Calu3 (cell line): ENCODE data around the gene GNA12. TPM values are rescaled to one million over a fixed set of nuclear protein-coding genes. Genes with fewer than 3 reads are reported as not detected.

Experiments
- BruUV-seq: library from RNA; stranded (reverse); fragments of 400-500 nt; replicated peaks from 2 replicates; lab custom pipeline; 2021; lab: Mats Ljungman, UMichigan
- CTCF ChIA-PET: fragments of 300-600 bp; sonication (Branson Sonifier 250); formaldehyde crosslinking; loops from one replicate; lab custom pipeline; 2022; ENCODE audit warnings: antibody characterized with exemption; lab: Charles Lee
- DNase-seq: peaks from one replicate; pipeline ENCODE4 v3.0.0; 2022
- H3K27ac Mint-ChIP-seq: one replicate; pipeline ENCODE4 v1.8.0; 2022; ENCODE audit warnings: mixed read lengths; ENCODE audit not compliant: unreplicated experiment
- H3K27me3 Mint-ChIP-seq: one replicate; pipeline ENCODE4 v1.8.0; 2022; ENCODE audit warnings: mixed read lengths; ENCODE audit not compliant: unreplicated experiment
- H3K36me3 Mint-ChIP-seq: one replicate; pipeline ENCODE4 v1.8.0; 2022; ENCODE audit warnings: mild to moderate bottlenecking, moderate library complexity, mixed read lengths; ENCODE audit not compliant: insufficient read depth, unreplicated experiment
- H3K4me1 Mint-ChIP-seq: one replicate; pipeline ENCODE4 v1.8.0; 2022; ENCODE audit warnings: mild to moderate bottlenecking, low read depth, mixed read lengths; ENCODE audit not compliant: unreplicated experiment
- H3K4me3 Mint-ChIP-seq: one replicate; pipeline ENCODE4 v1.8.0; 2022; ENCODE audit warnings: mild to moderate bottlenecking, low read depth, moderate library complexity, mixed read lengths; ENCODE audit not compliant: unreplicated experiment
- H3K9me3 Mint-ChIP-seq: one replicate; pipeline ENCODE4 v1.8.0; 2022; ENCODE audit warnings: low read depth, mixed read lengths; ENCODE audit not compliant: unreplicated experiment
- intact Hi-C: fragments of 100-400 bp; cut with micrococcal nuclease; formaldehyde crosslinking; loops from one replicate; pipeline ENCODE4 v1.10.0; 2022; ENCODE audit not compliant: unreplicated experiment
- total RNA-seq: library from RNA; stranded (reverse); gene quantifications from 2 replicates; pipeline ENCODE4 v1.2.3, GENCODE V29; 2022
- TF ChIP-seq, protein P1 (sequence below): fragments of 200-600 bp; IDR thresholded peaks from one replicate; pipeline ENCODE4 v1.8.0; 2022; ENCODE audit warnings: antibody characterized with exemption; ENCODE audit not compliant: unreplicated experiment

GNA12 gene
- total RNA-seq, 1 experiment from 2014 or later = 78.3 TPM

DNA sequence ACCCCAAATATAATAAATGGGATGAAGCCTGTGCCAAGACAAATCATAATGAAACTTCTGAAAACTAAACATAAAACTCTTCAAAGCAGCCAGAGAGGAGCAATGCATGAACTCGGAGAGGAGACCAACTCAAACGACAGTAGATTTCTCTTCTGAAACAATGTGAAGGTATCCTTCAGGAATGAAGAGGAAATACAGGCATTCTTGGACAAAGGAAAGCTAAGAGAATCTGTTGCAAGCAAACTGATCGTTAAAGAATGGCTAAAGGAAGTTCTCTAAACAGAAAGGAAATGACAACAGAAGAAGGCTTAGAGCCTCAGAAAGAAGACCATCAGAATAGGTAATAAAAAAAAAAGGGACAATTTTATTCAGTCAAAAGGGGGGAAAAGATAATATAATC, 6.6 kb downstream of the GNA12 start:
- H3K27ac Mint-ChIP-seq = no peak overlapping the region
- no peaks in the 10 kb centered on the region for H3K27me3 Mint-ChIP-seq
- intact Hi-C loops = no loop called here
- TF ChIP-seq, protein P1, sequence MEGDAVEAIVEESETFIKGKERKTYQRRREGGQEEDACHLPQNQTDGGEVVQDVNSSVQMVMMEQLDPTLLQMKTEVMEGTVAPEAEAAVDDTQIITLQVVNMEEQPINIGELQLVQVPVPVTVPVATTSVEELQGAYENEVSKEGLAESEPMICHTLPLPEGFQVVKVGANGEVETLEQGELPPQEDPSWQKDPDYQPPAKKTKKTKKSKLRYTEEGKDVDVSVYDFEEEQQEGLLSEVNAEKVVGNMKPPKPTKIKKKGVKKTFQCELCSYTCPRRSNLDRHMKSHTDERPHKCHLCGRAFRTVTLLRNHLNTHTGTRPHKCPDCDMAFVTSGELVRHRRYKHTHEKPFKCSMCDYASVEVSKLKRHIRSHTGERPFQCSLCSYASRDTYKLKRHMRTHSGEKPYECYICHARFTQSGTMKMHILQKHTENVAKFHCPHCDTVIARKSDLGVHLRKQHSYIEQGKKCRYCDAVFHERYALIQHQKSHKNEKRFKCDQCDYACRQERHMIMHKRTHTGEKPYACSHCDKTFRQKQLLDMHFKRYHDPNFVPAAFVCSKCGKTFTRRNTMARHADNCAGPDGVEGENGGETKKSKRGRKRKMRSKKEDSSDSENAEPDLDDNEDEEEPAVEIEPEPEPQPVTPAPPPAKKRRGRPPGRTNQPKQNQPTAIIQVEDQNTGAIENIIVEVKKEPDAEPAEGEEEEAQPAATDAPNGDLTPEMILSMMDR = no peak
- CTCF ChIA-PET = interaction anchor here (1.2 kb wide), 1 partner anchor 35 kb away, joined by 14 read pairs; no protein-coding TSS in a partner anchor
- H3K4me3 Mint-ChIP-seq = no peak overlapping the region
- no peak for DNase-seq
- no peaks in the 10 kb centered on the region for H3K9me3 Mint-ChIP-seq
- peaks cover 34% of the 10 kb centered on the region for H3K4me1 Mint-ChIP-seq
- no TSS peak for BruUV-seq
- peaks cover 19% of the 10 kb centered on the region for H3K36me3 Mint-ChIP-seq

DNA sequence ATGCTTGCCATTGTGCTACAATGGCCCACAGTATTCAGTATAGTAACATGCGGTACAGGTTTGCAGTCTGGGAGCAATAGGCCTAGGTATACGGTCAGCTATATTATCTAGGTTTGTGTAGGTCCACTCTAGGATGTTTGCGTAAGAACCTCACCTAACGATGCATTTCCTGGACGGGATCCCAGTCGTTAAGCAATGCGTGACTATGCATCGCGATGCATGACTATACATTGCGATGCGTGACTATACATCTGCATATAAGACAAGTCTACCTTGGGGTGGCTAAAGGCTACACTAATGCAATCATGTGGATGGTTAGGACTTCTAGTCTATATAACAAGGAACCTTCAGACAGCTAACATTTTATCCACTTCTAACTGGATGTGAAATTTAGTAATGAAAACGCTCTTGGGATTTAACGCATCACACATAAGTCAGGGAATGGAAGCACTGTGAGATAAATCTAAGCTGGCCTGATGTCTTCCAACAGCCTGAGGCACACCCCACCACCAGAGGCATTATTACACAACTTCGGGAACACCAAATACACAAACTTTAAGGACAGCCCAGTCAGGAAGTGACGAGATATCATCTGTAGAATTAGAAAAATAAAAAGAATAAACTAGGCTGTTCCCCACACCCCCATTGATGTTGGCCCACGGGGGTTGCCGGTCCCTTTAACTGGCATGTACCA, 9.2 kb downstream of the GNA12 start:
- CTCF ChIA-PET = interaction anchor here (0.7 kb wide), 1 partner anchor 68 kb away, joined by 5 read pairs; no protein-coding TSS in a partner anchor
- Mint-ChIP-seq H3K4me1 (peaks cover 18% of the 10 kb centered on the region), H3K9me3 (no peaks in the 10 kb centered on the region), H3K36me3 (peaks cover 5% of the 10 kb centered on the region), H3K27ac (no peak overlapping the region), H3K27me3 (no peaks in the 10 kb centered on the region), H3K4me3 (no peak overlapping the region)
- intact Hi-C loops = no loop called here
- BruUV-seq = no TSS peak
- DNase-seq = no peak
- TF ChIP-seq, protein P1 = no peak

DNA sequence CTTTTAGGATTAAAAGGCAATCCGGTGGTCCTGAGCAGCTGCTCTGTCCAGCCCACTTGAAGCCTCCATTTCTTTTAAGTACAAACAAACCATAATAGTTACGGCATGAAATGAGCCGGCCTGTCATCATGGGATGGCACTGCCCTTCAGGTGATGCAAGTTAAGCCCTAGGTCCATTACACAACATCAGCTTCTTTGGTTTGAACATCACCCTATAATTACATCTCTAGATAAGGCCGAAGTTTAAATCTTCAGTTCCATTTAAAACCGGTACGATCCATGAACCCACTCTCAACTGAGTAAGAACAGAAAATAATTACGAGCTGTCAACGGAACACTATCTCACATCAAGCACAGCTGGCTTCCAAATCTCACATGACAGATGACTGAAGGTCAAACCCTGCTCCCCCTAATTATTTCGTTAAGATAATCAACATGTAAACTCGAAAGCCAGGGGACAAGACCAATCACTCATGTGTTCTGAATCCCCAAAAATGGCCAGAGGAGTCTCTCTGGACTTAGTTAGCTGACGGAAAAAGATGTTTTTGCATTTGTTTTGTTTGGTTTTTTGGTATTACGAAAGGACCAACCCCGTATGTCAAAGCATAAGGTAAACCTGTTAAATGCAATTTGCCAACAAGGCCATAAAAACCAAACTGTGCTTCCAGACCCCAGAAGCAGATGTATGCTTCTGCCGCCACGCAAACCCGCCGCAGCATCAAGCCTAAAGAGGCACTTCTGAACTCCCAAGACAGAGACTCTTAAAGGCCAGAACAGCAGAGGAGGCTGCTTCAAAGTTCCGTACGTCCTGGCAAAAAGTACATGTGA, 10.8 kb downstream of the GNA12 start:
- intact Hi-C loops = no loop called here
- CTCF ChIA-PET = interaction anchor here (0.8 kb wide), 1 partner anchor 9 kb away, joined by 4 read pairs; no protein-coding TSS in a partner anchor
- peaks cover 8% of the 10 kb centered on the region for H3K4me1 Mint-ChIP-seq
- no peak overlapping the region for H3K4me3 Mint-ChIP-seq
- TF ChIP-seq, protein P1 = no peak
- BruUV-seq = no TSS peak
- H3K27ac Mint-ChIP-seq = no peak overlapping the region
- DNase-seq = no peak
- H3K36me3 Mint-ChIP-seq = no peaks in the 10 kb centered on the region
- H3K9me3 Mint-ChIP-seq = no peaks in the 10 kb centered on the region
- no peaks in the 10 kb centered on the region for H3K27me3 Mint-ChIP-seq

DNA sequence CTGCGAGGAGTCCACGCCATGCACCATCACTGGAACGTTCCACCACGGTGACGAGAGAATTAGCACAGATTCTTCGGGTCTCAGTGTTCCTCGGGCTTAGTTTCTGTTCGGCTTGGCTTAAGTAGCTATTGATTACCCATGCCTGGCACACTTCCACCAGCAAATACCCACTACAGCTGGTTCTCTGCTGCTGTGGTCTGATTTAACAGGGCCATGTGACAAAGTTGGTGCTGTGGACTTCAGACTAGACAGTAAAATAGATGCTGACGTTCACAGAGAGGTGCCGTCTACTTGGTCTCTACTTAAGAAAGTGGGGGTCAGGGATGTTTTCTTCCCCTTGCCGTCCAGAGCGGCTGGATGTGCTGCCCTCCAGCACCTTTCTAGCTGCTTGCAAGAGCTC, 11.6 kb downstream of the GNA12 start:
- BruUV-seq = no TSS peak
- no peaks in the 10 kb centered on the region for H3K27me3 Mint-ChIP-seq
- H3K9me3 Mint-ChIP-seq = no peaks in the 10 kb centered on the region
- intact Hi-C loops = no loop called here
- H3K27ac Mint-ChIP-seq = no peak overlapping the region
- peaks cover 4% of the 10 kb centered on the region for H3K4me1 Mint-ChIP-seq
- TF ChIP-seq, protein P1 = no peak
- no peaks in the 10 kb centered on the region for H3K36me3 Mint-ChIP-seq
- no peak for DNase-seq
- H3K4me3 Mint-ChIP-seq = no peak overlapping the region
- CTCF ChIA-PET = no interaction called here
